GM12801 (cell line): Measurements from ENCODE around the gene POLR2L.

ENCODE experiments used
- CTCF ChIP-seq: IDR thresholded peaks from one replicate; pipeline ENCODE4 v1.5.1; 2011; ENCODE audit warnings: control low read depth; ENCODE audit not compliant: insufficient read length; ENCODE audit errors: extremely low read depth

The POLR2L gene

GRCh38 chr11:809287-810039 lies 32.9 kb downstream of the POLR2L start, which contains the start of gene RPLP2:
Gene RPLP2, plus strand, starts transcription at chr11:809967. Its CDS starts 268 bp downstream, at chr11:810235.
- no peak for TF ChIP-seq CTCF

- TF ChIP-seq CTCF = no peak
These were observed 33.7 kb downstream of the POLR2L start for GRCh38 chr11:808427-809286.

- no peak for TF ChIP-seq CTCF
These were observed 37.7 kb downstream of the POLR2L start for GRCh38 chr11:804599-804964.

GRCh38 chr11:803770-804598 lies 38.3 kb downstream of the POLR2L start:
- TF ChIP-seq CTCF = no peak

GRCh38 chr11:803467-803742 lies 38.9 kb downstream of the POLR2L start:
- no peak for TF ChIP-seq CTCF

GRCh38 chr11:802693-803466 lies 39.4 kb downstream of the POLR2L start:
- no peak for TF ChIP-seq CTCF
